OCI-LY7 (cell line): ENCODE data around the gene SOX4. TPM values are rescaled to one million over a fixed set of nuclear protein-coding genes. Genes with fewer than 3 reads are reported as not detected.

ENCODE experiments used
- BruUV-seq: library from RNA; stranded (reverse); fragments of 400-500 nt; replicated peaks from 2 replicates; lab custom pipeline; 2021; lab: Mats Ljungman, UMichigan
- CTCF ChIA-PET: fragments of 300-600 bp; sonication (Branson Sonifier 250); formaldehyde crosslinking; loops from one replicate; lab custom pipeline; 2022; ENCODE audit warnings: antibody characterized with exemption; ENCODE audit not compliant: unreplicated experiment; lab: Charles Lee
- POLR2A ChIA-PET: fragments of 300-600 bp; sonication (Branson Sonifier 250); formaldehyde crosslinking; loops from one replicate; lab custom pipeline; 2022; ENCODE audit warnings: antibody characterized with exemption; lab: Charles Lee
- DNase-seq: peaks from one replicate; pipeline ENCODE4 v3.0.0-alpha.2; 2015; ENCODE audit warnings: low spot score
- H2AFZ ChIP-seq: fragments of 200-600 bp; sonication (generic), shearing (Covaris generic); 2 replicates; pipeline ENCODE4 v1.6.1; 2014; ENCODE audit warnings: mild to moderate bottlenecking, antibody characterized with exemption, low read length, moderate library complexity
- H3K27ac ChIP-seq: fragments of 200-600 bp; sonication (generic); 2 replicates; pipeline ENCODE4 v1.5.1; 2014; ENCODE audit warnings: mixed run types, low read depth, mild to moderate bottlenecking, moderate library complexity, low read length, inconsistent platforms; ENCODE audit not compliant: poor library complexity, severe bottlenecking
- H3K36me3 ChIP-seq: fragments of 200-600 bp; sonication (generic); 2 replicates; pipeline ENCODE4 v1.6.1; 2014; ENCODE audit warnings: mild to moderate bottlenecking, antibody characterized with exemption, low read length, moderate library complexity, mixed read lengths; ENCODE audit not compliant: insufficient read depth
- H3K4me1 ChIP-seq: fragments of 200-600 bp; sonication (generic); 2 replicates; pipeline ENCODE4 v1.5.1; 2014; ENCODE audit warnings: mild to moderate bottlenecking, low read length; ENCODE audit not compliant: insufficient read depth, poor library complexity, severe bottlenecking
- H3K4me2 ChIP-seq: fragments of 200-600 bp; sonication (generic); 2 replicates; pipeline ENCODE4 v1.6.1; 2014; ENCODE audit warnings: mild to moderate bottlenecking, low read length
- H3K4me3 ChIP-seq: fragments of 200-600 bp; sonication (generic); 2 replicates; pipeline ENCODE4 v1.5.1; 2014; ENCODE audit warnings: mild to moderate bottlenecking, low read depth, low read length; ENCODE audit not compliant: poor library complexity, severe bottlenecking
- H3K79me2 ChIP-seq: fragments of 200-600 bp; sonication (generic); 2 replicates; pipeline ENCODE4 v1.6.1; 2016; ENCODE audit warnings: low read depth, mild to moderate bottlenecking, low read length, moderate library complexity, mixed read lengths; ENCODE audit not compliant: insufficient read depth
- H3K9me2 ChIP-seq: fragments of 200-600 bp; sonication (generic); 2 replicates; pipeline ENCODE4 v1.6.1; 2016; ENCODE audit warnings: mild to moderate bottlenecking, low read length, mixed read lengths; ENCODE audit not compliant: insufficient read depth
- H3K9me3 ChIP-seq: fragments of 200-600 bp; sonication (generic); 2 replicates; pipeline ENCODE4 v1.6.1; 2014; ENCODE audit warnings: mild to moderate bottlenecking, mixed run types, low read length, mixed read lengths
- H4K20me1 ChIP-seq: fragments of 200-600 bp; sonication (generic); 2 replicates; pipeline ENCODE4 v1.6.1; 2014; ENCODE audit warnings: mild to moderate bottlenecking, antibody characterized with exemption, low read length, moderate library complexity, mixed read lengths; ENCODE audit not compliant: insufficient read depth
- CTCF ChIP-seq: fragments of 200-600 bp; sonication (generic); conservative IDR thresholded peaks from 2 replicates; pipeline ENCODE4 v1.5.1; 2014; ENCODE audit warnings: mild to moderate bottlenecking, antibody characterized with exemption, low read length, moderate library complexity, mixed read lengths
- EZH2phosphoT487 ChIP-seq: fragments of 200-600 bp; sonication (generic); IDR thresholded peaks from 2 replicates; pipeline ENCODE4 v1.6.1; 2018; ENCODE audit warnings: low read depth, borderline replicate concordance, mild to moderate bottlenecking, mixed run types, antibody characterized with exemption, low read length, moderate library complexity, mixed read lengths
- intact Hi-C: fragments of 100-400 bp; cut with micrococcal nuclease; formaldehyde crosslinking; loops from one replicate; pipeline ENCODE4 v1.10.0; 2022; ENCODE audit not compliant: unreplicated experiment
- total RNA-seq, 2 experiments: library from RNA; depleted of rRNA in 1 of 2; stranded (reverse); fragments of >200 nt in 1 of 2; shearing (Covaris generic) in 1 of 2; gene quantifications; 2 replicates each; pipeline ENCODE4 v1.2.3, GENCODE V29; 2014 to 2022

The SOX4 gene
- total RNA-seq, 2 experiments from 2014 or later: 55.2 to 58.1 TPM

GRCh38 chr6:21609881-21610329 is 16.4 kb downstream of the SOX4 start:
- no peaks in the 10 kb centered on the region for H3K9me2 ChIP-seq
- ChIA-PET POLR2A (interaction anchor here (0.9 to 4.1 kb wide), 3 partner anchors 12 to 18 kb away, joined by 3 to 30 read pairs (median 10); partner anchors contain the start of gene SOX4), CTCF (interaction anchor here (0.6 kb wide), 1 partner anchor 41 kb away, joined by 3 read pairs; no protein-coding TSS in a partner anchor)
- no peaks in the 10 kb centered on the region for H4K20me1 ChIP-seq
- BruUV-seq: no TSS peak
- peak overlapping the region; percentile 77 for H3K4me2 ChIP-seq
- DNase-seq: no peak
- peaks cover 68% of the 10 kb centered on the region for H3K4me1 ChIP-seq
- no peaks in the 10 kb centered on the region for H3K36me3 ChIP-seq
- peak overlapping the region; percentile 92 for H3K27ac ChIP-seq
- intact Hi-C loops: no loop called here
- TF ChIP-seq CTCF (no peak), EZH2phosphoT487 (no peak)
- peak overlapping the region; percentile 0; the same call in 1 of the 2 replicates for H2AFZ ChIP-seq
- H3K4me3 ChIP-seq: peak overlapping the region; percentile 42
- H3K9me3 ChIP-seq: no peaks in the 10 kb centered on the region
- no peaks in the 10 kb centered on the region for H3K79me2 ChIP-seq

- TF ChIP-seq CTCF (no peak), EZH2phosphoT487 (no peak)
- Histone ChIP-seq H3K27ac (peak overlapping the region; percentile 92), H3K9me3 (no peaks in the 10 kb centered on the region), H4K20me1 (no peaks in the 10 kb centered on the region), H3K4me2 (peak overlapping the region; percentile 77), H3K4me3 (peak overlapping the region; percentile 42), H3K36me3 (no peaks in the 10 kb centered on the region), H2AFZ (peak overlapping the region; percentile 0; the same call in 1 of the 2 replicates), H3K9me2 (no peaks in the 10 kb centered on the region), H3K4me1 (peaks cover 68% of the 10 kb centered on the region), H3K79me2 (no peaks in the 10 kb centered on the region)
- peak; percentile 68 for DNase-seq
- BruUV-seq: no TSS peak
- POLR2A ChIA-PET: interaction anchor here (0.9 to 4.1 kb wide), 3 partner anchors 12 to 18 kb away, joined by 3 to 30 read pairs (median 10); partner anchors contain the start of gene SOX4
- intact Hi-C loops: no loop called here
- CTCF ChIA-PET: no interaction called here
Observed at GRCh38 chr6:21610341-21610740, 16.8 kb downstream of the SOX4 start.

GRCh38 chr6:21611485-21611884 is 17.9 kb downstream of the SOX4 start:
- TF ChIP-seq CTCF (no peak), EZH2phosphoT487 (no peak)
- intact Hi-C loops: no loop called here
- Histone ChIP-seq H3K9me2 (no peaks in the 10 kb centered on the region), H3K36me3 (no peaks in the 10 kb centered on the region), H3K9me3 (no peaks in the 10 kb centered on the region), H3K4me1 (peaks cover 74% of the 10 kb centered on the region), H2AFZ (peak overlapping the region; percentile 0; the same call in 1 of the 2 replicates), H3K79me2 (no peaks in the 10 kb centered on the region), H3K4me2 (0 out of 2 replicates have a peak overlapping the region, but pooled peaks have one; percentile 77), H3K27ac (peak overlapping the region; percentile 92), H4K20me1 (no peaks in the 10 kb centered on the region), H3K4me3 (no peak overlapping the region)
- ChIA-PET POLR2A (interaction anchor here (0.7 to 1.6 kb wide), 2 partner anchors 18 to 1046 kb away, joined by 3 to 5 read pairs; partner anchors contain the start of gene SOX4), CTCF (no interaction called here)
- DNase-seq: no peak
- no TSS peak for BruUV-seq
